ENCODE measurements around the gene TGM6.

- peak in 7 of 11 experiments; percentile 27 to 74 (median 40) for TF ChIP-seq CTCF (IDR thresholded peaks at IDR 0.05 in 8 of 11, conservative IDR thresholded peaks at IDR 0.05 in 3 of 11)
- no peak for TF ChIP-seq POLR2A (IDR thresholded peaks at IDR 0.05)
- no peak for TF ChIP-seq POLR2AphosphoS5 (IDR thresholded peaks at IDR 0.05)
Measured at GRCh38 chr20:2387180-2387577, 6.5 kb downstream of the TGM6 start.

Measured in spleen (tissue), 7 donors.